ENCODE data around the gene CREB5.

Gene CREB5

GRCh38 chr7:28433039-28433438 lies 20.7 kb downstream of the CREB5 start:
- no peak overlapping the region for H3K4me3 ChIP-seq (ENCODE audit: low read depth, low read length)
- H3K27ac ChIP-seq = no peak overlapping the region
- DNase-seq = no peak
- TF ChIP-seq CTCF (IDR thresholded peaks at IDR 0.05; ENCODE audit: low read depth, low read length) = no peak
- no peaks in the 10 kb centered on the region for H3K9me3 ChIP-seq (ENCODE audit: severe bottlenecking)
- peaks cover 71% of the 10 kb centered on the region for H3K27me3 ChIP-seq (ENCODE audit: insufficient read depth, low read depth, severe bottlenecking)
- no peaks in the 10 kb centered on the region for H3K36me3 ChIP-seq

- no peaks in the 10 kb centered on the region for H3K36me3 ChIP-seq
- H3K27ac ChIP-seq = no peak overlapping the region
- no peak overlapping the region for H3K4me3 ChIP-seq (ENCODE audit: low read depth, low read length)
- no peaks in the 10 kb centered on the region for H3K9me3 ChIP-seq (ENCODE audit: severe bottlenecking)
- H3K27me3 ChIP-seq (ENCODE audit: insufficient read depth, low read depth, severe bottlenecking) = peaks cover 73% of the 10 kb centered on the region
- no peak for DNase-seq
- TF ChIP-seq CTCF (IDR thresholded peaks at IDR 0.05; ENCODE audit: low read depth, low read length) = no peak
These were observed 21.4 kb downstream of the CREB5 start for GRCh38 chr7:28433699-28434219.

DNA sequence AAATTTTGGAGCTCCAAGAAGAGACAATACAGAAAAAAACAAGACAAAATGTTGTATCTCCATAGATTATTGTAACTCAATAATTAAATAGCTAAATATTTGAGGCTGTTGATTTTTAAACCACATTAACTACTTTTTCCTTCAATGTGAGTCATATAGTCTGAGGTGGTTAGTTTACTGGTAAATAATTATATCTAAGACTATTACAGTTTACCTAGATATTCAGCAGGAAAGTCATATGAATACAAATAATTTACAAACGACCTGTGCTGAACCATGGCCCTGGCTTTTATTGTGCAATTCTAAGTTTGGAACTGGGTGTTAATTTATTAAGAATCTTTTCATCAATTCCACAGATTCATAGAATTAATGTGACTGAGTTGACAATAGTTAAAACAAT lies 22.2 kb downstream of the CREB5 start:
- Histone ChIP-seq H3K27ac (no peak overlapping the region), H3K27me3 (ENCODE audit: insufficient read depth, low read depth, severe bottlenecking) (peaks cover 74% of the 10 kb centered on the region)

DNA sequence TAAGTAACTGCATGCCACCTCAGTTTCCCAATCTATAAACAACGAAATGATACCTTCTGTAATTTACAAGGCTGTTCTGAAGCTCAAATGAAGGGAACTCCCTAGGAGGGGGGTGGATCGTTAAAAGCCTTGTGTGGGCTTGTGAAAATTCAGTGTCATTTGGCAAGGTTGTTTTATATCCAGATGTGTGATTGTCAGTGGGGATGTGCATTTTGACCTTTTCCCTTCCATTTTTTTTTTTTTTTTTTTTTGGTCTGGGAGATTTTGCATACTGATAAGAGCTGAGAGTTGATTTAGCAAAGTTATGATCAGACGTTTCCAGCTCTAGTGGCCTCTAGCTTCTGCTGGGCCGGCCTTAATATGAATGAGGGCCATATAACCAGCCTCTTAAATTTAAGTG lies 22.8 kb downstream of the CREB5 start:
- no peak overlapping the region for H3K27ac ChIP-seq
- no peaks in the 10 kb centered on the region for H3K36me3 ChIP-seq
- H3K27me3 ChIP-seq (ENCODE audit: insufficient read depth, low read depth, severe bottlenecking) = peaks cover 75% of the 10 kb centered on the region
- no peaks in the 10 kb centered on the region for H3K9me3 ChIP-seq (ENCODE audit: severe bottlenecking)
- no peak overlapping the region for H3K4me3 ChIP-seq (ENCODE audit: low read depth, low read length)
- no peak for DNase-seq
- TF ChIP-seq CTCF (IDR thresholded peaks at IDR 0.05; ENCODE audit: low read depth, low read length) = no peak

More for the DNA sequence above, 22.2 kb downstream of the CREB5 start:
- Histone ChIP-seq H3K36me3 (no peaks in the 10 kb centered on the region), H3K4me3 (ENCODE audit: low read depth, low read length) (no peak overlapping the region), H3K9me3 (ENCODE audit: severe bottlenecking) (no peaks in the 10 kb centered on the region)
- DNase-seq = no peak
- TF ChIP-seq CTCF (IDR thresholded peaks at IDR 0.05; ENCODE audit: low read depth, low read length) = no peak

DNA sequence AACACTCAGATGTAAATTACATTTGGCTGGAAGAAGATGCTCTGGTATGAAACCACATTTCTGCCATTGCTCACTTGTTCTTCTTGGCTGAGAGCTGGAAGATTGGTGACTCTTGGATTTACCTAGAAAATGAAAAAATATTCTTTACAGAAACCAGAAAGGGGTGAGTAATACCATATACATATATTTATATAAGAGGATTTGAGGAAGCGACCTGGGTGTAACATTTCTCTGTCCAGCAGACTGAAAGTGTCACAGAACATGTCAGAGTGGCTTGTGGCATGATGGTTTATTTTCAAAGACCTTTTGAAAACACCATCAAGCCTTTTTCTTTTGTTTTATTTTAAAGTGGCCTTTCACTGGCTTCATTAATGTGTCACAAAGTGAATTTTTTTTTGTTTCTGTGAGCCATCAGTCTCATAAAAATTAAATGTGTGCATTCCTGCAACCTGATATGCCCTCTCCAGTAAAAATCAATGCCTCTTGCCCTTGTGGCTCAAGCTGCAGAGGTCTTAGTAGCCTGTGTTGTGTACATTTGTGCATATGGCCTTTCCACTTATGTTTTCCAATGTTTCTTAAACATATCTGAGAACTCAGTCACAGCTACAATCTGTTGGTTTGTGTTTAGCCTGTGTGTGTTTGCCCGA lies 23.5 kb downstream of the CREB5 start:
- H3K27ac ChIP-seq = no peak overlapping the region
- no peak overlapping the region for H3K4me3 ChIP-seq (ENCODE audit: low read depth, low read length)
- DNase-seq = no peak
- H3K9me3 ChIP-seq (ENCODE audit: severe bottlenecking) = no peaks in the 10 kb centered on the region
- H3K27me3 ChIP-seq (ENCODE audit: insufficient read depth, low read depth, severe bottlenecking) = peaks cover 80% of the 10 kb centered on the region
- no peaks in the 10 kb centered on the region for H3K36me3 ChIP-seq
- TF ChIP-seq CTCF (IDR thresholded peaks at IDR 0.05; ENCODE audit: low read depth, low read length) = no peak
